Cardiac muscle cell (in vitro differentiated cells and primary cell): ENCODE results near the gene UEVLD. TPM values are rescaled to one million over a fixed set of nuclear protein-coding genes. Genes with fewer than 3 reads are reported as not detected.
A peak's percentile ranks its signal among the peaks of the same experiment; 100 is the strongest.

ENCODE experiments used
- DNase-seq, 2 donors: peaks; one replicate each; pipeline versions ENCODE4 v3.0.0 to v3.0.0-alpha.2; 2010 to 2017; ENCODE audit warnings: low read depth in 1 of 2, low spot score in 1 of 2
- H3K27ac ChIP-seq: fragments of 200-600 bp; sonication (generic); 2 replicates; pipeline ENCODE4 v1.5.1; 2016
- H3K27me3 ChIP-seq: fragments of 200-600 bp; sonication (generic); 2 replicates; pipeline ENCODE4 v1.6.0; 2016; ENCODE audit warnings: control low read depth
- H3K36me3 ChIP-seq: fragments of 200-600 bp; sonication (generic); 2 replicates; pipeline ENCODE4 v1.5.1; 2016; ENCODE audit warnings: control low read depth
- H3K4me1 ChIP-seq: fragments of 200-600 bp; sonication (generic); 2 replicates; pipeline ENCODE4 v1.8.1; 2017; ENCODE audit warnings: low read depth, mild to moderate bottlenecking, mixed run types
- H3K4me3 ChIP-seq: fragments of 200-600 bp; sonication (generic); 2 replicates; pipeline ENCODE4 v1.5.1; 2016; ENCODE audit warnings: mild to moderate bottlenecking
- H3K9me3 ChIP-seq: fragments of 200-600 bp; sonication (generic); 2 replicates; pipeline ENCODE4 v1.5.1; 2017; ENCODE audit warnings: low read depth, mild to moderate bottlenecking, control low read depth
- polyA plus RNA-seq: library from polyadenylated mRNA; unstranded; fragments of >200 nt; fragmentation: Nextera tagmentation; extraction: Ambion mirVana; gene quantifications from 2 replicates; pipeline ENCODE4 v1.2.1, GENCODE V29; 2016
- total RNA-seq: library from RNA; depleted of rRNA; stranded (reverse); fragments of >200 nt; gene quantifications from 2 replicates; pipeline ENCODE4 v1.2.3, GENCODE V29; 2016
- TF ChIP-seq, protein P1 (sequence below): IDR thresholded peaks from 2 replicates; pipeline ENCODE4 v1.5.1; 2012; ENCODE audit warnings: low read depth, mild to moderate bottlenecking, low read length

Gene UEVLD
- total and polyA plus RNA-seq, 2 experiments from 2014 or later = 6.3 to 18.6 TPM

GRCh38 chr11:18534245-18534644, 54.3 kb downstream of the UEVLD start:
- no peak for DNase-seq
- Histone ChIP-seq H3K4me3 (no peak overlapping the region), H3K4me1 (no peaks in the 10 kb centered on the region), H3K27me3 (no peaks in the 10 kb centered on the region), H3K27ac (no peak overlapping the region), H3K36me3 (peaks cover 7% of the 10 kb centered on the region), H3K9me3 (no peaks in the 10 kb centered on the region)
- TF ChIP-seq, protein P1, sequence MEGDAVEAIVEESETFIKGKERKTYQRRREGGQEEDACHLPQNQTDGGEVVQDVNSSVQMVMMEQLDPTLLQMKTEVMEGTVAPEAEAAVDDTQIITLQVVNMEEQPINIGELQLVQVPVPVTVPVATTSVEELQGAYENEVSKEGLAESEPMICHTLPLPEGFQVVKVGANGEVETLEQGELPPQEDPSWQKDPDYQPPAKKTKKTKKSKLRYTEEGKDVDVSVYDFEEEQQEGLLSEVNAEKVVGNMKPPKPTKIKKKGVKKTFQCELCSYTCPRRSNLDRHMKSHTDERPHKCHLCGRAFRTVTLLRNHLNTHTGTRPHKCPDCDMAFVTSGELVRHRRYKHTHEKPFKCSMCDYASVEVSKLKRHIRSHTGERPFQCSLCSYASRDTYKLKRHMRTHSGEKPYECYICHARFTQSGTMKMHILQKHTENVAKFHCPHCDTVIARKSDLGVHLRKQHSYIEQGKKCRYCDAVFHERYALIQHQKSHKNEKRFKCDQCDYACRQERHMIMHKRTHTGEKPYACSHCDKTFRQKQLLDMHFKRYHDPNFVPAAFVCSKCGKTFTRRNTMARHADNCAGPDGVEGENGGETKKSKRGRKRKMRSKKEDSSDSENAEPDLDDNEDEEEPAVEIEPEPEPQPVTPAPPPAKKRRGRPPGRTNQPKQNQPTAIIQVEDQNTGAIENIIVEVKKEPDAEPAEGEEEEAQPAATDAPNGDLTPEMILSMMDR = no peak

- TF ChIP-seq, protein P1 = no peak
- Histone ChIP-seq H3K4me3 (no peak overlapping the region), H3K27ac (no peak overlapping the region), H3K4me1 (no peaks in the 10 kb centered on the region), H3K9me3 (no peaks in the 10 kb centered on the region), H3K36me3 (peaks cover 7% of the 10 kb centered on the region), H3K27me3 (no peaks in the 10 kb centered on the region)
- no peak for DNase-seq
Observed at GRCh38 chr11:18533365-18533764, 55.2 kb downstream of the UEVLD start.

DNA sequence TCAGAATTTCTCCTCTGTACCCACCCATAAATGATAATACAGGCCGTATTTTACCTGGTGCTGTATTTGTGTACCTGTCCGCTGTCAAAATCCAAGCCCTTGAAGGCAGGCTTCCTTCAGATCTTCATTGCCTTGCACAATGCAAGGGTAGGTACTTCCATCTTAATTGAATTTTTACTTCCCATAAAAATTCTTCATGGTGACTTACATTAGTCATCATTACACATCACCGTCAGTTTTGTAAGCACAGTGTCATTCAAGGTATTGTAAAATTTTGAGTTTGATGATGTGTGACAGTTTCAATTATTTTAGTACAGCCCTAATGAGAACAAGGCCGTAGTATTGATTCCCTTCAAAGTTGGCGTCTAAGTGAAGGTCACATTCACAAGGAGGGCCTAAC, 61.0 kb downstream of the UEVLD start:
- TF ChIP-seq, protein P1 = no peak
- Histone ChIP-seq H3K9me3 (no peaks in the 10 kb centered on the region), H3K4me1 (peaks cover 13% of the 10 kb centered on the region), H3K36me3 (no peaks in the 10 kb centered on the region), H3K4me3 (peak overlapping the region; percentile 83), H3K27me3 (no peaks in the 10 kb centered on the region), H3K27ac (peak overlapping the region; percentile 99)
- peak in 1 of 2 donors; percentile 6 for DNase-seq

- Histone ChIP-seq H3K27me3 (no peaks in the 10 kb centered on the region), H3K9me3 (no peaks in the 10 kb centered on the region), H3K27ac (peak within 1 kb of the TSS; percentile 99), H3K4me3 (peak within 1 kb of the TSS; percentile 83), H3K36me3 (no peaks in the 10 kb centered on the region), H3K4me1 (peaks cover 13% of the 10 kb centered on the region)
- DNase-seq = peak; percentile 94 to 95
- TF ChIP-seq, protein P1 = no peak
Observed at GRCh38 chr11:18526521-18527296, 61.8 kb downstream of the UEVLD start, which contains the start of gene TSG101. Gene TSG101 (minus strand): TSS chr11:18526942. CDS start chr11:18526816, 126 bp downstream.

DNA sequence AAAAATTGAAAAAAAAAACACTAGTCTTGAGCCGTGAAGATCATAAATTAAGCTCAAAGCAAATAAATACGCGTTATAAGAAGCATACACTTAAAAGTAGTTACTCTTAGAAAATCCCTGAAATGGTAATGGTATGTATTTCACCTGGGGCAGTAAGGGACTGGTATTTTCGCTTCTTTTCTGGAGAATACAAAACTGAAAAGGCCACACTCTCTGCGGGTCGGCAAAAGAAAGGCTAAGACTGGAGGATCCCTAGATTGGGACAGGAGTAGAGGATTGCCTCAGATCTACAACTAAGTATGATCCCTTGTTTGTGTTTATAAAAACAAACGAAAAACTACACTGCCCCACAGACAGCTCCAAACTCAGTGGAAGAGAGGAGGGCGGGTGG, 62.4 kb downstream of the UEVLD start:
- no peaks in the 10 kb centered on the region for H3K36me3 ChIP-seq
- DNase-seq = peak in 1 of 2 donors; percentile 15
- no peaks in the 10 kb centered on the region for H3K9me3 ChIP-seq
- H3K27ac ChIP-seq = peak overlapping the region; percentile 99
- peaks cover 13% of the 10 kb centered on the region for H3K4me1 ChIP-seq
- TF ChIP-seq, protein P1 = no peak
- peak overlapping the region; percentile 83 for H3K4me3 ChIP-seq
- no peaks in the 10 kb centered on the region for H3K27me3 ChIP-seq
